Measurements from ENCODE around the gene AMIGO2.

The AMIGO2 gene

GRCh38 chr12:47110011-47110541, 30.3 kb upstream of the AMIGO2 start:
- no peak overlapping the region for H3K4me3 ChIP-seq (replicated peaks; ENCODE audit: low read depth, low read length)
- no peak for TF ChIP-seq CTCF (IDR thresholded peaks at IDR 0.05; ENCODE audit: low read length, missing control alignments)
- DNase-seq (ENCODE audit: low read depth): no peak

GRCh38 chr12:47107926-47108325, 28.2 kb upstream of the AMIGO2 start:
- no peak for TF ChIP-seq CTCF (IDR thresholded peaks at IDR 0.05; ENCODE audit: low read length, missing control alignments)
- H3K4me3 ChIP-seq (replicated peaks; ENCODE audit: low read depth, low read length): no peak overlapping the region
- DNase-seq (ENCODE audit: low read depth): no peak

- H3K4me3 ChIP-seq (replicated peaks; ENCODE audit: low read depth, low read length): no peak overlapping the region
- DNase-seq (ENCODE audit: low read depth): no peak
- no peak for TF ChIP-seq CTCF (IDR thresholded peaks at IDR 0.05; ENCODE audit: low read length, missing control alignments)
Measured at GRCh38 chr12:47107446-47107845, 27.7 kb upstream of the AMIGO2 start.

- no peak for TF ChIP-seq CTCF (IDR thresholded peaks at IDR 0.05; ENCODE audit: low read length, missing control alignments)
- no peak for DNase-seq (ENCODE audit: low read depth)
- H3K4me3 ChIP-seq (replicated peaks; ENCODE audit: low read depth, low read length): no peak overlapping the region
Measured at GRCh38 chr12:47105914-47106674, 26.3 kb upstream of the AMIGO2 start.

- peak; percentile 66 for DNase-seq (ENCODE audit: low read depth)
- no peak overlapping the region for H3K4me3 ChIP-seq (replicated peaks; ENCODE audit: low read depth, low read length)
- TF ChIP-seq CTCF (IDR thresholded peaks at IDR 0.05; ENCODE audit: low read length, missing control alignments): no peak
Measured at GRCh38 chr12:47102845-47103651, 23.3 kb upstream of the AMIGO2 start.

GRCh38 chr12:47102406-47102805, 22.6 kb upstream of the AMIGO2 start:
- H3K4me3 ChIP-seq (replicated peaks; ENCODE audit: low read depth, low read length): no peak overlapping the region
- TF ChIP-seq CTCF (IDR thresholded peaks at IDR 0.05; ENCODE audit: low read length, missing control alignments): no peak
- DNase-seq (ENCODE audit: low read depth): no peak
